Activated CD4-positive, alpha-beta memory T cell treated with anti-CD3 and anti-CD28 coated beads for 36 hours (primary cell): ENCODE results near the gene ABHD1. TPM values are rescaled to one million over a fixed set of nuclear protein-coding genes. Genes with fewer than 3 reads are reported as not detected.
"Not testable (repeated sequence)": the region's sequence is repeated elsewhere in the genome, so short reads cannot be mapped to it uniquely, and the experiment has no call there.

ENCODE experiments used
- CTCF ChIA-PET: fragments of 350-600 bp; sonication (Branson Sonifier 250); formaldehyde crosslinking; loops from one replicate; lab custom pipeline; 2021; ENCODE audit warnings: antibody characterized with exemption, inconsistent platforms; lab: Charles Lee
- POLR2A ChIA-PET: fragments of 350-600 bp; sonication (Branson Sonifier 250); formaldehyde crosslinking; loops from one replicate; lab custom pipeline; 2021; ENCODE audit warnings: antibody characterized with exemption; lab: Charles Lee
- DNase-seq: peaks from one replicate; pipeline ENCODE4 v3.0.0-alpha.2; 2020
- H3K27ac Mint-ChIP-seq: one replicate; pipeline ENCODE4 v1.8.0; 2021; ENCODE audit warnings: mixed read lengths
- H3K27me3 Mint-ChIP-seq: one replicate; pipeline ENCODE4 v1.8.0; 2021; ENCODE audit warnings: mixed read lengths
- H3K36me3 Mint-ChIP-seq: one replicate; pipeline ENCODE4 v1.8.0; 2021; ENCODE audit warnings: mixed read lengths
- H3K4me1 Mint-ChIP-seq: one replicate; pipeline ENCODE4 v1.8.0; 2021; ENCODE audit warnings: low read depth, mixed read lengths
- H3K4me3 Mint-ChIP-seq: one replicate; pipeline ENCODE4 v1.8.0; 2021; ENCODE audit warnings: mild to moderate bottlenecking, mixed read lengths
- H3K9me3 Mint-ChIP-seq: one replicate; pipeline ENCODE4 v1.8.0; 2021; ENCODE audit warnings: mixed read lengths
- intact Hi-C: fragments of 100-400 bp; cut with micrococcal nuclease; formaldehyde crosslinking; loops from one replicate; pipeline ENCODE4 v1.15.1; 2023
- total RNA-seq, 2 experiments: library from RNA; stranded (reverse); gene quantifications; one replicate each; pipeline ENCODE4 v1.2.3, GENCODE V29; 2021

The ABHD1 gene
- total RNA-seq, 2 experiments from 2014 or later = 0.29 to 0.76 TPM

DNA sequence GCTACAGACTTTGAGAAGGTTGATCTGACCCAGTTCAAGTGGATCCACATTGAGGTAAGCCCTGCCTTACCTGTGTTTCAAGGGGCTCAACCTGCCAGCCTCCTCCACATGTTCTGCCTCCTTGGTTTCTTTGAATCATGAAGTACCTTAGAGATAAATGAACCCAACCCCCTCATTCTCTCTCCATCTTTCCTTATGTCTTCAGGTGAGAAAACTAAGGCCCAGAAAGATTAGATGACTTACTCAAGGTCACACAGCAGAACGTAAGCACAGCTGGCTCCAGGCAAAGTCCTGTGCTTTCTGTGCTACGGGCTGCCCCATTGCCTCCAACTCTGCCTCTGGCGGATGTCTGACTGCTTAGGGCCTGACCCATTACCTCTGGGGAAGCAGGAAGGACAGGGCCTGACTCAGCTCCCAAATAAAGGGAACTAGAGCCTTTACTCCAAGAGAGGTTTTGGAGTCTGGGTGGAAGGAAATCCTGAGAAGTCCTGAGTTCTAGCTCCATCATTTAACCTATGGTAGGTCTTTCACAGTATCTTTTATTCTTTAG is 26.8 kb upstream of the ABHD1 start:
- DNase-seq = no peak
- H3K9me3 Mint-ChIP-seq = no peaks in the 10 kb centered on the region
- H3K4me3 Mint-ChIP-seq = no peak overlapping the region
- CTCF ChIA-PET = interaction anchor here (0.8 to 8.0 kb wide), 8 partner anchors 8 to 185 kb away, joined by 3 to 82 read pairs (median 5); partner anchors contain the start of genes CAD, KHK and TRIM54
- peaks cover 9% of the 10 kb centered on the region for H3K4me1 Mint-ChIP-seq
- H3K36me3 Mint-ChIP-seq = no peaks in the 10 kb centered on the region
- intact Hi-C loops = loop anchor here (1.0 kb wide), 1 partner anchor 10 kb away; no protein-coding TSS in a partner anchor
- no peaks in the 10 kb centered on the region for H3K27me3 Mint-ChIP-seq
- H3K27ac Mint-ChIP-seq = no peak overlapping the region
- POLR2A ChIA-PET = no interaction called here

DNA sequence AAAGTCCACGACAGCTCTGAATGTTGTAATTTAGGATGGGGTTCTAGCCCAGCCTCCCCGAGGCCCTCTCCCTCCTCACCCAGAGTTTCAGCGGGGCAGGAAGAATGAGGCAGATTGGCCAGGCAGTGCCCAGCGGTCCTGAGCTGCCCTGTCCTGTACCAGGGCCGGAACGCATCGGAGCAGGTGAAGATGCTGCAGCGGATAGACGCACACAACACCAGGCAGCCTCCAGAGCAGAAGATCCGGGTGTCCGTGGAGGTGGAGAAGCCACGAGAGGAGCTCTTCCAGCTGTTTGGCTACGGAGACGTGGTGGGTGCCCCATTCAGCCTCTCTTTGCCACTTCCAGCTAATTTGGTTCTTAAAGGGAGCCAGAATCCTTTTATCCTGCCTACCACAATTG is 26.3 kb upstream of the ABHD1 start:
- no peaks in the 10 kb centered on the region for H3K27me3 Mint-ChIP-seq
- CTCF ChIA-PET = interaction anchor here (1.3 to 8.0 kb wide), 4 partner anchors 9 to 184 kb away, joined by 3 to 82 read pairs (median 10); partner anchors contain the start of genes CAD and TRIM54
- H3K9me3 Mint-ChIP-seq = no peaks in the 10 kb centered on the region
- peaks cover 9% of the 10 kb centered on the region for H3K4me1 Mint-ChIP-seq
- no peak overlapping the region for H3K27ac Mint-ChIP-seq
- intact Hi-C loops = no loop called here
- H3K4me3 Mint-ChIP-seq = no peak overlapping the region
- no peak for DNase-seq
- POLR2A ChIA-PET = no interaction called here
- no peaks in the 10 kb centered on the region for H3K36me3 Mint-ChIP-seq

DNA sequence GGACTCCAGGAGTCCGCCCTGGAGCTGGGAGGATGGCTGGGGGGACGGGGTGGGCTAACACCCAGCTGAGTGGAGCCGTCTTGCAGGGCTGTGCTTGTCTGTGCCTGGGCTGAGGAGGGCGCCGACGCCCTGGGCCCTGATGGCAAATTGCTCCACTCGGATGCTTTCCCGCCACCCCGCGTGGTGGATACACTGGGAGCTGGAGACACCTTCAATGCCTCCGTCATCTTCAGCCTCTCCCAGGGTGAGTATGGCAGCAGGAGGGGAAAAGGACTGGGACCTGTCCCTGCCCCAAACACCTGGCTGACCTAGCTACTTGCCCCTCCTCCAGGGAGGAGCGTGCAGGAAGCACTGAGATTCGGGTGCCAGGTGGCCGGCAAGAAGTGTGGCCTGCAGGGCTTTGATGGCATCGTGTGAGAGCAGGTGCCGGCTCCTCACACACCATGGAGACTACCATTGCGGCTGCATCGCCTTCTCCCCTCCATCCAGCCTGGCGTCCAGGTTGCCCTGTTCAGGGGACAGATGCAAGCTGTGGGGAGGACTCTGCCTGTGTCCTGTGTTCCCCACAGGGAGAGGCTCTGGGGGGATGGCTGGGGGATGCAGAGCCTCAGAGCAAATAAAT is 24.2 kb upstream of the ABHD1 start:
- no peak for DNase-seq
- ChIA-PET POLR2A (no interaction called here), CTCF (interaction anchor here (0.7 to 8.0 kb wide), 10 partner anchors 11 to 203 kb away, joined by 3 to 82 read pairs (median 4); partner anchors contain the start of genes PREB and TRIM54)
- Mint-ChIP-seq H3K27me3 (no peaks in the 10 kb centered on the region), H3K4me3 (no peak overlapping the region), H3K9me3 (no peaks in the 10 kb centered on the region), H3K4me1 (peaks cover 9% of the 10 kb centered on the region), H3K36me3 (no peaks in the 10 kb centered on the region), H3K27ac (no peak overlapping the region)
- intact Hi-C loops = no loop called here

GRCh38 chr2:27100036-27100435 is 23.6 kb upstream of the ABHD1 start:
- DNase-seq = no peak
- no peaks in the 10 kb centered on the region for H3K27me3 Mint-ChIP-seq

DNA sequence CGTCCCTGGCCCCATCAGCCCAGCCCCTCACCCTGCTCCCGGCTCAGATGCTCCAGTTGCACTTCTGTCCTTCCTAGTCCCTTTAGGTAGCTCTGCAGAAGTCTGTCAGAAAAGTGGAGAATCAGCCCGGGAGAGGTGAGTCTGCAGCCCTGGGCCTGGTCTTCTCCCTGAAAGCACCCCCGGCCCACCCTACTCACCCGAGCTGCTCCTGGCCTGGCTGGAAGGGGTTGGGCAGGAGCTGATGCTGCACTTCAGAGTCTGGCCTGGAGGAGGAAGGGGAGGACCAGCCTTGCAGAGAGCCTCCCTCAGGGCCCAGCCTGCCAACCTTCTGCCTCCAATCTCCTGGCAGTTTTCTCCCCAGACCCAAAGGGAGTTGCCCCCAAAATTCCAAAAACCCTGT is 21.3 kb upstream of the ABHD1 start:
- no peak overlapping the region for H3K27ac Mint-ChIP-seq
- H3K4me1 Mint-ChIP-seq = no peaks in the 10 kb centered on the region
- ChIA-PET POLR2A (no interaction called here), CTCF (interaction anchor here (8.0 kb wide), 1 partner anchor 179 kb away, joined by 82 read pairs; the partner anchor contains the start of gene TRIM54)
- peaks cover 3% of the 10 kb centered on the region for H3K27me3 Mint-ChIP-seq
- no peaks in the 10 kb centered on the region for H3K36me3 Mint-ChIP-seq
- intact Hi-C loops = no loop called here
- H3K9me3 Mint-ChIP-seq = no peaks in the 10 kb centered on the region
- no peak overlapping the region for H3K4me3 Mint-ChIP-seq
- DNase-seq = no peak

More at GRCh38 chr2:27100036-27100435, 23.6 kb upstream of the ABHD1 start:
- no peaks in the 10 kb centered on the region for H3K9me3 Mint-ChIP-seq
- H3K27ac Mint-ChIP-seq = no peak overlapping the region
- H3K36me3 Mint-ChIP-seq = no peaks in the 10 kb centered on the region
- intact Hi-C loops = no loop called here
- ChIA-PET POLR2A (no interaction called here), CTCF (interaction anchor here (0.7 to 8.0 kb wide), 8 partner anchors 15 to 203 kb away, joined by 3 to 82 read pairs (median 4); partner anchors contain the start of genes PREB and TRIM54)
- no peak overlapping the region for H3K4me3 Mint-ChIP-seq
- peaks cover 9% of the 10 kb centered on the region for H3K4me1 Mint-ChIP-seq

DNA sequence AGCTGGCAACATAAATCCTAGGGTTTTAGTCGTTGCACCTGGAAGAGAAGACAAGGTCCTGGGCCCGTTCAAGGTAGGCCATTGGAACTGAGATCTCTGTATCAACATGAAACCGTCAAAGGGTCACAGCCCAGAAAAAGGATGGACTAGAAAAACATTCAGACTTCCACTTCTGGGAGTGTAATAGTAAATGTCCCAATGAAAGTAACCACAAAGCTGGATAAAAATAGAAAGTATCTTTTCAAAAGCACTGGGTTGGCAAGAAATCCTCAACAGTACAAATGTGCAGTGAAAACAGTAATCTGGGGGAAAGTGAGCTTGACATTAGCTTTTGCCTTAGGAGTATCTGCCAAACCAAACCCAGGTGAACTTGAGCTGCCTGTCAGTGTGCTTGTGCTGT is 17.6 kb upstream of the ABHD1 start:
- H3K4me3 Mint-ChIP-seq = no peak overlapping the region
- no peak for DNase-seq
- H3K36me3 Mint-ChIP-seq = no peaks in the 10 kb centered on the region
- H3K27ac Mint-ChIP-seq = no peak overlapping the region
- H3K9me3 Mint-ChIP-seq = no peaks in the 10 kb centered on the region
- intact Hi-C loops = no loop called here
- CTCF ChIA-PET = interaction anchor here (0.6 to 1.3 kb wide), 3 partner anchors 64 to 143 kb away, joined by 3 read pairs; no protein-coding TSS in a partner anchor
- no peaks in the 10 kb centered on the region for H3K4me1 Mint-ChIP-seq
- POLR2A ChIA-PET = no interaction called here
- H3K27me3 Mint-ChIP-seq = peaks cover 3% of the 10 kb centered on the region

DNA sequence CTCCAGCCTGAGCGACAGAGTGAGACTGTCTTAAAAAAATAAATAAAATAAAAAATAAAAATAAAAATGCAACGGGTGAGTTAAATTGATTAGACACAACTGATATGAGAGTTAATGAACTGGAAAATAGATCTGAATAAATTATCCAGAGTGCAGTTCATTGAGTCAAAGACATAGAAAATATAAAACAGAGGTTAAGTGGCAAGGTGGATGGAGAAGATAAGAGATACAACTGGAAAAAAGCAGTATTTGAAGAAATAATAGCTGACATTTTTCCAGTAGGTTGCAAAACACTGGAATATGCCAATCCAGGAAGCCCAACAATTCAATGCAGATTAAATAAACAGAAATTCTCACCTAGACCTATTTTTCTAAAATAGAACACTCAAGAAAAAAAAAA is 15.4 kb upstream of the ABHD1 start:
- intact Hi-C loops = no loop called here
- ChIA-PET POLR2A (no interaction called here), CTCF (interaction anchor here (1.2 kb wide), 1 partner anchor 146 kb away, joined by 3 read pairs; no protein-coding TSS in a partner anchor)
- Mint-ChIP-seq H3K27ac (no peak overlapping the region), H3K27me3 (peaks cover 3% of the 10 kb centered on the region), H3K9me3 (no peaks in the 10 kb centered on the region), H3K4me1 (no peaks in the 10 kb centered on the region), H3K4me3 (no peak overlapping the region), H3K36me3 (no peaks in the 10 kb centered on the region)
- DNase-seq = no peak

DNA sequence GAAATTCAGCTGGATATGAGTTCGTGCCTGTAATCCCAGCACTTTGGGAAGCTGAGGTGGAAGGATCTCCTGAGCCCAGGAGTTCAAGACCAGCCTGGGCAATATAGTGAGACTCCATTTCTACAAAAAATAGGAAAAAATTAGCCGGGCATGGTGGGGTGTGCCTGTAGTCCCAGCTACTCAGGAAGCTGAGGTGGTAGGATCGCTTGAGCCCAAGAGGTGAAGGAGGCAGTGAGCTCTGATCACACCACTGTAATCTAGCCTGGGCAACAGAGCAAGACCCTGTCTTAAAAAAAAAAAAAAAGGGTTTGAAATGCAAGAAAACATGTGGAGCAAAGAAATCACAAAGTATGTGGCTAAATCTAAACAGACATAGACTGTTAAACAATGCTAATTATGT is 14.5 kb upstream of the ABHD1 start:
- no peak for DNase-seq
- H3K4me3 Mint-ChIP-seq = no peak overlapping the region
- intact Hi-C loops = no loop called here
- no peaks in the 10 kb centered on the region for H3K9me3 Mint-ChIP-seq
- CTCF ChIA-PET = interaction anchor here (0.9 to 1.2 kb wide), 3 partner anchors 147 to 195 kb away, joined by 3 read pairs; no protein-coding TSS in a partner anchor
- H3K36me3 Mint-ChIP-seq = no peaks in the 10 kb centered on the region
- H3K27ac Mint-ChIP-seq = no peak overlapping the region
- POLR2A ChIA-PET = no interaction called here
- no peaks in the 10 kb centered on the region for H3K4me1 Mint-ChIP-seq
- peaks cover 3% of the 10 kb centered on the region for H3K27me3 Mint-ChIP-seq

DNA sequence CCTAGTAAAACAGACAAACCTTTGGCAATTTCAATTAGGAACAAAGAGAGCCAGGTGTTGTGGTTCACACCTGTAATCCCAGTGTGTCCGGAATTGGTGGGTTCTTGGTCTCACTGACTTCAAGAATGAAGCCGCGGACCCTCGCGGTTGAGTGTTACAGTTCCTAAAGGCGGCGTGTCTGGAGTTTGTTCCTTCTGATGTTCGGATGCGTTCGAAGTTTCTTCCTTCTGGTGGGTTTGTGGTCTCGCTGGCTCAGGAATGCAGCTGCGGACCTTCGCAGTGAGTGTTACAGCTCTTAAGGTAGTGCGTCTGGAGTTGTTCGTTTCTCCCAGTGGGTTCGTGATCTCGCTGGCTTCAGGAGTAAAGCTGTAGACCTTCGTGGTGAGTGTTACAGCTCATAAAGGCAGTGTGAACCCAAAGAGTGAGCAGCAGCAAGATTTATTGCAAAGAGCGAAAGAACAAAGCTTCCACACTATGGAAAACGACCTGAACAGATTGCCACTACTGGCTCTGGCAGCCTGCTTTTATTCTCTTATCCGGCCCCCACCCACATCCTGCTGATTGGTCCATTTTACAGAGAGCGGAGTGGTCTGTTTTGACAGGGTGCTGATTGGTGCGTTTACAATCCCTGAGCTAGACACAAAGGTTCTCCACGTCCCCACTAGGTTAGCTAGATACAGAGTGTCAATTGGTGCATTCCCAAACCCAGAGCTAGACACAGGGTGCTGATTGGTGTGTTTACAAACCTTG is 12.8 kb upstream of the ABHD1 start:
- DNase-seq, CTCF ChIA-PET, H3K27me3 Mint-ChIP-seq, H3K9me3 Mint-ChIP-seq, H3K4me3 Mint-ChIP-seq, H3K4me1 Mint-ChIP-seq, POLR2A ChIA-PET, H3K36me3 Mint-ChIP-seq, intact Hi-C loops, H3K27ac Mint-ChIP-seq: not testable (repeated sequence)

DNA sequence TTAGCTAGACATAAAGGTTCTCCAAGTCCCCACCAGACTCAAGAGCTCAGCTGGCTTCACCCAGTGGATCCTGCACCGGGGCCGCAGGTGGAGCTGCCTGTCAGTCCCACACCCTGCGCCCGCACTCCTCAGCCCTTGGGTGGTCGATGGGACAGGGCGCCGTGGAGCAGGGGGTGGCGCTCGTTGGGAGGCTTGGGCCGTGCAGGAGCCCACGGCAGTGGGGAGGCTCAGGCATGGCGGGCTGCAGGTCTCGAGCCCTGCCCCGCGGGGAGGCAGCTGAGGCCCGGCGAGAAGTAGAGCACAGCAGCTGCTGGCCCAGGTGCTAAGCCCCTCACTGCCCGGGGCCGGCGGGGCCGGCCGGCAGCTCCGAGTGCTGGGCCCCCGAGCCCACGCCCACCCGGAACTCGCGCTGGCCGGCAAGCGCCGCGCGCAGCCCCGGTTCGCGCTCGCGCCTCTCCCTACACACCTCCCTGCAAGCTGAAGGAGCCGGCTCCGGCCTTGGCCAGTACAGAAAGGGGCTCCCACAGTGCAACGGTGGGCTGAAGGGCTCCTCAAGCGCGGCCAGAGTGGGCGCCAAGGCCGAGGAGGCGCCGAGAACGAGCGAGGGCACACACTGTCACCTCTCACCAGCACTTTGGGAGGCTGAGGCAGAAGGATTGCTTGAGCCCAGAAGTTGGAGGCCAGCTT is 12.1 kb upstream of the ABHD1 start:
- H3K27me3 Mint-ChIP-seq, H3K27ac Mint-ChIP-seq, H3K4me3 Mint-ChIP-seq, POLR2A ChIA-PET, H3K4me1 Mint-ChIP-seq, intact Hi-C loops, H3K9me3 Mint-ChIP-seq, DNase-seq, H3K36me3 Mint-ChIP-seq: not testable (repeated sequence)
- CTCF ChIA-PET = interaction anchor here (1.4 kb wide), 1 partner anchor 13 kb away, joined by 3 read pairs; no protein-coding TSS in a partner anchor

DNA sequence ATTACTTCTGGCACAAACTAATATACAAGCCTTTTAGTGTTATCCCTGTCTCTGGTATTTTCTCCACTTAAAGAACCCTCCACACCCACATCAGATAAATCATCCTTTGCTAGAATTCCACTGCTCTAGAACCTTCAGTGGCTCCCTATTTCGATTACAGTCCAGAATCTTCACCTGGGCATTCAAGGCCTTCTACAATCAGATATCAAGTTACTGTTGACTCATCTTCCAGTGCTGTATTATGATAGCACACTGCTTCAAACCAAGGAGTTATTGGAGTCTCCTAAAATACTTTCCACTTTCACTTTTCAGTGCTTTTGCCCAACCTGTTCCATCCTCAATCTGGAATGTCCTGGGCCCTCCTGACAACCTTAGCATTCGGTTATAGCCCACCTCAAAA is 8.1 kb upstream of the ABHD1 start:
- CTCF ChIA-PET = interaction anchor here (1.0 kb wide), 1 partner anchor 187 kb away, joined by 4 read pairs; no protein-coding TSS in a partner anchor
- no peak for DNase-seq

More for the DNA sequence above, 8.1 kb upstream of the ABHD1 start:
- H3K9me3 Mint-ChIP-seq = no peaks in the 10 kb centered on the region
- no peaks in the 10 kb centered on the region for H3K36me3 Mint-ChIP-seq
- intact Hi-C loops = no loop called here
- peaks cover 12% of the 10 kb centered on the region for H3K4me1 Mint-ChIP-seq
- no peak overlapping the region for H3K4me3 Mint-ChIP-seq
- POLR2A ChIA-PET = no interaction called here
- H3K27me3 Mint-ChIP-seq = peaks cover 25% of the 10 kb centered on the region
- H3K27ac Mint-ChIP-seq = no peak overlapping the region
